ENCODE measurements around the gene SLC49A3. TPM values are rescaled to one million over a fixed set of nuclear protein-coding genes. Genes with fewer than 3 reads are reported as not detected.
"Not testable (repeated sequence)": the region's sequence is repeated elsewhere in the genome, so short reads cannot be mapped to it uniquely, and the experiment has no call there.

Gene SLC49A3
- total RNA-seq, 1 donor from 2014 or later = 0.72 TPM

GRCh38 chr4:712093-712492 lies 23.1 kb upstream of the SLC49A3 start:
- H3K27me3 Mint-ChIP-seq = no peaks in the 10 kb centered on the region
- DNase-seq = no peak
- no peak overlapping the region for H3K27ac Mint-ChIP-seq
- H3K9me3 Mint-ChIP-seq = no peaks in the 10 kb centered on the region
- peaks cover 5% of the 10 kb centered on the region for H3K36me3 Mint-ChIP-seq (ENCODE audit: low read depth)
- peaks cover 12% of the 10 kb centered on the region for H3K4me1 Mint-ChIP-seq
- intact Hi-C loops (cut with micrococcal nuclease) = no loop called here
- no peak overlapping the region for H3K4me3 Mint-ChIP-seq

DNA sequence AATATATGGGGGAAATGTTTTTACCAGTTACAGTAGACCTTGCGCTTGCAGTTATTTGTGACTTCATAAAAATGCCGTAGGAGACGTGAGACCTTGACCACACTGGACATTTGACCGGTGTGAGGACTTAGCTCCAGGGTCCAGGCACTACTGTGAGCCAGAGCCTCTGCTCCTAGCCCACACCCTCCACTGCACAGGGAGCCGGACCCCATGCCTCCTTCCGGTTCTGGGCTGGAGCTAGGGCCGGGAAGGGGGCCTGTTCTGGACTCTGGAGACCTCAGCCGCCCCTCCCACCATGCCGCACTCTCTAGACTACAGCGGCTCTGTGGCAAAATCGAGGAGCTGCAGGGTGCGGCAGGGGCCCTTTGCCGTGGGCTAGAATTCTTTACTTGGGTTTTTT lies 22.0 kb upstream of the SLC49A3 start:
- DNase-seq = no peak
- no peaks in the 10 kb centered on the region for H3K9me3 Mint-ChIP-seq
- H3K4me3 Mint-ChIP-seq = no peak overlapping the region
- no peaks in the 10 kb centered on the region for H3K27me3 Mint-ChIP-seq
- H3K4me1 Mint-ChIP-seq = peaks cover 8% of the 10 kb centered on the region
- intact Hi-C loops (cut with micrococcal nuclease) = no loop called here
- H3K36me3 Mint-ChIP-seq (ENCODE audit: low read depth) = peaks cover 5% of the 10 kb centered on the region
- H3K27ac Mint-ChIP-seq = no peak overlapping the region

DNA sequence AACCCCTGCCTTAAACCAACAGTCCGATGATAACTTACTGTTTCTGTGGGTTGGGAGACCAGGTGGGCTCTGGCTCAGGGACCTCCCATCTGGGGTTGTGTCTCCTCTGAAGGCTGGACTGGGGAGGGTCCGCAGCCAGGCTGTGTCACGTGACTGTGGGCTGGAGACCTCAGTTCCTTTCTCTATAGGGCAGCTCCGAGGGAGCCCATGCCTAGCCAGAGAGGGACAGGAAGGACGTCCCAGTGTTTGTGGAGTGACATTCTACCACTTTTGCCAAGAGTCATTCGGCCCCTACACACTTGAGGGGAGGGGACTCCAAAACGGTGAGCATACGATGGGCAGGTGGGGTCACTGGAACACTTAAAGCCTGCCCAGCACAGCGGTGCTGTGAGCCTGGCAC lies 21.2 kb upstream of the SLC49A3 start:
- Mint-ChIP-seq H3K4me1 (peaks cover 12% of the 10 kb centered on the region), H3K9me3 (no peaks in the 10 kb centered on the region)

DNA sequence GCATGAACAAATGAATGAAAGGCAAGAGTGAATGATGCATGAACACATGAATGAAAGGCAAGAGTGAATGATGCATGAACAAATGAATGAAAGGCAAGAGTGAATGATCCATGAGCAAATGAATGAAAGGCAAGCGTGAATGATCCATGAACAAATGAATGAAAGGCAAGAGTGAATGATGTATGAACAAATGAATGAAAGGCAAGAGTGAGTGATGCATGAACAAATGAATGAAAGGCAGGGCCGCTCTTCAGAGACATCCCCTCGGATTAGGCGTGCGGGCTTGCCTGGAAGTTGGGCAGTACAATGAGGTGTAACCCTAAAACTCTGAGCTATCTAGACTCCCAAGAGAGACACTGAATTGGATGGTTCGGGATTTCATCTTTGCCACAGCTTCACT lies 20.4 kb upstream of the SLC49A3 start:
- Mint-ChIP-seq H3K27me3 (no peaks in the 10 kb centered on the region), H3K9me3 (no peaks in the 10 kb centered on the region), H3K36me3 (ENCODE audit: low read depth) (peaks cover 5% of the 10 kb centered on the region), H3K4me1 (peaks cover 14% of the 10 kb centered on the region), H3K4me3 (no peak overlapping the region), H3K27ac (no peak overlapping the region)
- intact Hi-C loops (cut with micrococcal nuclease) = no loop called here
- no peak for DNase-seq

More for the DNA sequence above, 21.2 kb upstream of the SLC49A3 start:
- Mint-ChIP-seq H3K36me3 (ENCODE audit: low read depth) (peaks cover 5% of the 10 kb centered on the region), H3K4me3 (no peak overlapping the region), H3K27me3 (no peaks in the 10 kb centered on the region), H3K27ac (peak overlapping the region; percentile 41)
- intact Hi-C loops (cut with micrococcal nuclease) = no loop called here
- DNase-seq = no peak

DNA sequence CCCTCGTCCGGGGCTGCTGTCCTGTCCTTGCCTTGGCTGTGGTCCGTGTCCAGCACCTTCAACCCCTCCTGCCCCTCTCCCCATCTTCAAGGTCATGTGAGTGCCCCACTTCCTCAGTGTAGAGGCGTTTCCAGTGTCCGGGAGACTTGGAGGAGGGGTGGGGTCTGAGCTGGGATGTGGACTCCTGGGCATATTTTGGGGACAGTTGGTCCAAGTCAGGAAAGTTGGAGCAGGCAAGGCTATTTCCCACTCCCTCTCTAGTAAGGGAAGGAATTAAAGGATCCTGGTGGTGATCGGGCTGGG lies 19.6 kb upstream of the SLC49A3 start:
- DNase-seq = no peak
- no peaks in the 10 kb centered on the region for H3K27me3 Mint-ChIP-seq
- H3K4me3 Mint-ChIP-seq = no peak overlapping the region
- H3K9me3 Mint-ChIP-seq = no peaks in the 10 kb centered on the region
- H3K36me3 Mint-ChIP-seq (ENCODE audit: low read depth) = peaks cover 5% of the 10 kb centered on the region
- intact Hi-C loops (cut with micrococcal nuclease) = no loop called here
- H3K4me1 Mint-ChIP-seq = peaks cover 14% of the 10 kb centered on the region
- no peak overlapping the region for H3K27ac Mint-ChIP-seq

DNA sequence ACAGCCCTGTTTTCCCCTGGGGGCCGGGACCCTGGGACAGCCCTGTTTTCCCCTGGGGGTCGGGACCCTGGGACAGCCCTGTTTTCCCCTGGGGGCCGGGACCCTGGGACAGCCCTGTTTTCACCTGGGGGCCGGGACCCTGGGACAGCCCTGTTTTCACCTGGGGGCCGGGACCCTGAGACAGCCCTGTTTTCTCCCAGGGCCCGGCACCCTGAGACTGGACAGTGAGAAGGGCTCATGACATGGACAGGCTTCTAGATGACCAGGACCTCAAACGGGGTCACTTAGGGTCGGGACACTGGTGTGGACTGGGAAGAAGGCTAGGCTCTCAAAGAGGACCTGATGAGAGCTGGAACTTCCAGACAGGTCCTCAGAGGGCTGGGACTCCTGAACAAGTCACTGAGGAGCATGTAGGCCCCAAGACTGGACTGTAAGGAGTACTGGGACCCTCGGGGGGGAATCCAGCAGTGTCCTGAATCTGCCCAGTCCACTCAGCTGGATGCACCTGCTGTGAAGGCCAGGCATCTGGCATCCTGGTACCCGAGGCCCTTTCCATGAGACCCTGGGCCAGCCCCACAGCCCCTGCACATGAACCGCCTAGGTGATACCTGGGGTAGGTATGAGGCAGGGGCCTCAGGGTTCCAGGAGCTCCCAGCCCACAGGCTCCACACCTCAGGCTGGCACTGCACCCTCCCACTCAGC lies 19.1 kb upstream of the SLC49A3 start:
- H3K27ac Mint-ChIP-seq = no peak overlapping the region

DNA sequence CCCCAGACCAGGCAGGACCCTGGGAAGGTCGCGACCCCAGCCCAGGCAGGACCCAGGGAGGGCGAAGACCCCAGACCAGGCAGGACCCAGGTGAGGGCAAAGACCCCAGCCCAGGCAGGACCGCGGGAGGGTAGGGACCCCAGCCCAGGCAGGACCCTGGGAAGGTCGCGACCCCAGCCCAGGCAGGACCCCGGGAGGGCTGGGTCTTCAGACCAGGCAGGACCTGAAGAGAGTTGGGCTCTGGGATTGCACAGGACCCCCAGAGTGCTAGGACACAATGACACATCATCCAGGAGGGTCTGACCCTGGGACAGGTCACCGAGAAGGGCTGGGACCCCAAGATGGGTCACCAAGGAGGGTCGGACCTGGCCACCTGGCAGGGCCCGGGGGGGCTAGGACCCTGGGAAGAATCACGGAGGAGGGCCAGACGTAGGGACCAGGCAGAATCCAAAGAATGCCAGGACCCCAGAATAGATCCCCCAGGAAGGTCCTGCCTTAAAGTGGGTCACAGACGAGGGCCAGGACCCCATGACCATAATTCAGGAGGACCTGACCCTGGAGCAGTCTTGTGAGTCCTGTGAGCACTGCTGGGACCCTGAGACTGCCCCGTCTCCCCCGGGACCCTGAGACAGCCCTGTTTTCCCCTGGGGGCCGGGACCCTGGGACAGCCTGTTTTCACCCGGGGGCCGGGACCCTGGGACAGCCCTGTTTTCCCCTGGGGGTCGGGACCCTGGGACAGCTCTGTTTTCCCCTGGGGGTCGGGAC lies 18.1 kb upstream of the SLC49A3 start:
- intact Hi-C loops (cut with micrococcal nuclease) = no loop called here
- peaks cover 5% of the 10 kb centered on the region for H3K36me3 Mint-ChIP-seq (ENCODE audit: low read depth)
- no peak overlapping the region for H3K27ac Mint-ChIP-seq
- H3K4me3 Mint-ChIP-seq = no peak overlapping the region
- H3K9me3 Mint-ChIP-seq = no peaks in the 10 kb centered on the region
- DNase-seq = no peak
- peaks cover 14% of the 10 kb centered on the region for H3K4me1 Mint-ChIP-seq
- no peaks in the 10 kb centered on the region for H3K27me3 Mint-ChIP-seq

More for the DNA sequence above, 19.1 kb upstream of the SLC49A3 start:
- no peaks in the 10 kb centered on the region for H3K27me3 Mint-ChIP-seq
- H3K9me3 Mint-ChIP-seq = no peaks in the 10 kb centered on the region
- peaks cover 14% of the 10 kb centered on the region for H3K4me1 Mint-ChIP-seq
- intact Hi-C loops (cut with micrococcal nuclease) = no loop called here
- H3K4me3 Mint-ChIP-seq = no peak overlapping the region
- no peak for DNase-seq
- peaks cover 5% of the 10 kb centered on the region for H3K36me3 Mint-ChIP-seq (ENCODE audit: low read depth)

GRCh38 chr4:706083-706633 lies 17.2 kb upstream of the SLC49A3 start:
- Mint-ChIP-seq H3K4me3 (peak overlapping the region; percentile 91), H3K4me1 (peaks cover 14% of the 10 kb centered on the region)
- H3K27me3 Mint-ChIP-seq; H3K9me3 Mint-ChIP-seq; DNase-seq; H3K36me3 Mint-ChIP-seq (ENCODE audit: low read depth); intact Hi-C loops (cut with micrococcal nuclease); H3K27ac Mint-ChIP-seq: not testable (repeated sequence)

DNA sequence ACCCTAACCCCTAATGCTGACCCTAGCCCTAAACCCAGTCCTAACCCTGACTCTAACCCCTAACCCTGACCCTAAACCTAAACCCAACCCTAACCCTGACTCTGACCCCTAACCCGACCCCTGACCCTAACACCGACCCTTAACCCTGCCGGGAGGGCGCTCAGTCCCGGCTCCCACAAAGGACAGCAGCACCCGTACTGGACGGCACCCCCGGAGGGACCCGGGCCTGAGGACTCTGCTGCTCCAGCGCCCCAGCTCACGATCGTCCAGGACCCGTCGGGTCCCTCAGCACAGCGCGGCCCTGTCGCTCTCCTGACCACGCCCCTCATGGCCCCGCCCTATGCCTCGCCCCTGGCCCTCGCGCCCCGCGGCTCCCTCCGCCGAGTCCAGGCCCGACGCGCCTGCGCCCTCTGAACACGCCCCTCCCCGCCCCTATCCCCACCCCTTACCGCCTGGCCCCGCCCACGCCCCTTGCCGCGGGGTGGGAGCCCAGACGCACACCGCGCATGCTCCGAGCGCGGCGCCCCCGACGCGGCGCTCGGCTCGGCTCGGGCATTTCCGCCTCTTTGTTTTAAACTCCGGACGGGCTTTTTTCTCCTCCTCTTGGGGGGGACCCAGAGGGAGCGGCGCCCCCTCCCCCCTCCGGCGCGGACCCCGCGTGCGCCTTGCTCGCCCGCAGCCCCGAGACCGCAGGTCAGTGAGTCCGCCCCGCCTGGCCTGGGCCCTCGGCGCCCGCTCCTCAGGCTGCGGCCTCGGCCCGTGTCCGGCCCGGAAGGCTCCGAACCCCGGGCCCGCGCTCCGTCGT lies 16.5 kb upstream of the SLC49A3 start, which contains the start of gene PCGF3:
Gene PCGF3, plus strand, starts transcription at position 555 of the 805 bp plus-strand sequence. CDS start 27,849 bp downstream, outside the sequence.
- intact Hi-C loops (cut with micrococcal nuclease) = loop anchor here (1.0 to 2.0 kb wide), 3 partner anchors 21 to 77 kb away; partner anchors contain the start of genes ATP5ME and MYL5
- Mint-ChIP-seq H3K36me3 (ENCODE audit: low read depth) (peaks cover 5% of the 10 kb centered on the region), H3K4me3 (peak within 1 kb of the TSS; percentile 91), H3K4me1 (peaks cover 17% of the 10 kb centered on the region), H3K27ac (peak within 1 kb of the TSS; percentile 86), H3K27me3 (no peaks in the 10 kb centered on the region), H3K9me3 (no peaks in the 10 kb centered on the region)
- peak; percentile 99 for DNase-seq

DNA sequence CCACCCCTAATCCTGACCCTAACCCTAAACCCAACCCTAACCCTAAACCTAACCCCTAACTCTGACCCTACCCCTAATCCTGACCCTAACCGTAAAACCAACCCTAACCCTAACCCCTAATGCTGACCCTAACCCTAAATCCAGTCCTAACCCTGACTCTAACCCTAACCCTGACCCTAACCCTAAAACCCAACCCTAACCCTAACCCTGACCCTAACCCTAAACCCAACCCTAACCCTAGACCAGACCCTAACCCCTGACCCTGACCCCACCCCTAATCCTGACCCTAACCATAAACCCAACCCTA lies 16.0 kb upstream of the SLC49A3 start:
- H3K9me3 Mint-ChIP-seq = no peaks in the 10 kb centered on the region
- H3K4me3 Mint-ChIP-seq = peak overlapping the region; percentile 91
- H3K27me3 Mint-ChIP-seq = no peaks in the 10 kb centered on the region
- intact Hi-C loops (cut with micrococcal nuclease) = loop anchor here (1.0 to 2.0 kb wide), 3 partner anchors 21 to 77 kb away; partner anchors contain the start of genes ATP5ME and MYL5
- H3K4me1 Mint-ChIP-seq = peaks cover 20% of the 10 kb centered on the region
- no peak for DNase-seq
- H3K27ac Mint-ChIP-seq = peak overlapping the region; percentile 86
- H3K36me3 Mint-ChIP-seq (ENCODE audit: low read depth) = peaks cover 3% of the 10 kb centered on the region

- H3K27me3 Mint-ChIP-seq = no peaks in the 10 kb centered on the region
- intact Hi-C loops (cut with micrococcal nuclease) = loop anchor here (2.0 kb wide), 1 partner anchor 30 kb away; the partner anchor contains the start of genes ATP5ME and MYL5
- peak overlapping the region; percentile 91 for H3K4me3 Mint-ChIP-seq
- no peak for DNase-seq
- peaks cover 22% of the 10 kb centered on the region for H3K4me1 Mint-ChIP-seq
- peaks cover 2% of the 10 kb centered on the region for H3K36me3 Mint-ChIP-seq (ENCODE audit: low read depth)
- H3K27ac Mint-ChIP-seq = no peak overlapping the region
- H3K9me3 Mint-ChIP-seq = no peaks in the 10 kb centered on the region
Measured at GRCh38 chr4:704198-704891, 15.4 kb upstream of the SLC49A3 start.

DNA sequence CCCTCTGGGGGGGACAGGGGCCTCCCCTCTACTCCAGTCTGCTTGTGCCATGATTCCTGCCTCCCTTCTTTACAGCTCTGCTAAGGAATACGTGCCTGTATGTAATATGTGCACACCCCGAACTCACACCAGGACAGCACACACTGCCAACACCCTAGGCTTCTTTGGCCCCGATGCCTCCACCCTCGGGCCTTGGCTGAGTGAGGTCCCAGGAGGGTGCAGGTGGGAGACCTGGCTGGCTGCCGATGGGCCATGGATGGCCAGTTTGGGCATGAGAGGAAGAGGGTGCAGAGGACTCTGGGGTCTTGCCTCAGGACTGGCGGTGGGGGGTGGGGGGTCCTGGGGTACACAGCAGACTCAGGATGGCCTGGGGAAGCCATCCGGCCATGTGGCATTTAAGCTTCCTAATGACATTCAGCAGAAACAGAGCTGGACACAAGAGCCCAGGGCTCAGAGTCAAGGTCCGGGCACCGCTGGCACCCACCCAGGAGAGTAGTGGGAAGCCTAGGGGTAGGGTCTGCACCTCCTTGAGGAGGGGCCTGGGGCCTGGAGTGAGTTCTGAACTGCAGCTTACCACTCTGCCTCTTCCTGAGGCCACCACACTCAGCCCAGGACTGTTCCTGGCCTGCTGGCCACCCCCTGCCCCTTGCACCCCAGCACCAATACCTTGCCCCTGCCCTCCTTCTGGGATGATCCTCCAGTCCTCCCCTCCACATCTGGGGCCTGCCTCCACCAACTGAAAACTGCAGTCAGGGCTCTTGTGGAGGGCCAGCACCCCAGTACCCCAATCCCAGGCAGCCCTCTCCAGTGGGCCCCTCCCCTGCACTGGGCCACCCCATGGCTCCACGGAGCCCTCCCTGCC lies 14.6 kb upstream of the SLC49A3 start:
- Mint-ChIP-seq H3K4me1 (peaks cover 22% of the 10 kb centered on the region), H3K36me3 (ENCODE audit: low read depth) (peaks cover under 1% of the 10 kb centered on the region), H3K4me3 (no peak overlapping the region), H3K9me3 (no peaks in the 10 kb centered on the region), H3K27me3 (no peaks in the 10 kb centered on the region), H3K27ac (no peak overlapping the region)
- no peak for DNase-seq
- intact Hi-C loops (cut with micrococcal nuclease) = loop anchor here (2.0 kb wide), 1 partner anchor 29 kb away; the partner anchor contains the start of genes ATP5ME and MYL5
